Activated T-cell treated with anti-CD3 and anti-CD28 coated beads, Interleukin-2, amount 50 U/mL, for 4 hours (primary cell): ENCODE results near the gene NAALADL1. TPM values are rescaled to one million over a fixed set of nuclear protein-coding genes. Genes with fewer than 3 reads are reported as not detected.

Source experiments
- ATAC-seq, 2 donors: fragments of 200-7000 bp; cut with Tn5 transposase; one replicate each; pipeline ENCODE4 v1.10.0; 2021
- DNase-seq: peaks from one replicate; pipeline ENCODE4 v3.0.0-alpha.2; 2020
- H3K27me3 Mint-ChIP-seq: one replicate; pipeline ENCODE4 v1.8.0; 2021; ENCODE audit warnings: low read depth, mixed read lengths
- H3K36me3 Mint-ChIP-seq: one replicate; pipeline ENCODE4 v1.8.0; 2022; ENCODE audit warnings: mixed read lengths; ENCODE audit not compliant: insufficient read depth
- H3K4me1 Mint-ChIP-seq: one replicate; pipeline ENCODE4 v1.8.0; 2021; ENCODE audit warnings: low read depth, mixed read lengths
- H3K4me3 Mint-ChIP-seq: one replicate; pipeline ENCODE4 v1.8.0; 2021; ENCODE audit warnings: mild to moderate bottlenecking, moderate library complexity, mixed read lengths
- H3K9me3 Mint-ChIP-seq: one replicate; pipeline ENCODE4 v1.8.0; 2021; ENCODE audit warnings: mixed read lengths
- total RNA-seq, 3 donors: library from RNA; stranded (reverse); gene quantifications; one replicate each; pipeline ENCODE4 v1.2.1, GENCODE V29; 2021

Gene NAALADL1
- total RNA-seq, 3 donors from 2014 or later: 5.4 to 8.2 (median 7.7) TPM

GRCh38 chr11:64999478-64999877 lies 58.9 kb downstream of the NAALADL1 start:
- Mint-ChIP-seq H3K4me1 (peaks cover 14% of the 10 kb centered on the region), H3K36me3 (no peaks in the 10 kb centered on the region), H3K9me3 (no peaks in the 10 kb centered on the region), H3K27me3 (no peaks in the 10 kb centered on the region), H3K4me3 (no peak overlapping the region)
- DNase-seq: no peak
- ATAC-seq: no peak

DNA sequence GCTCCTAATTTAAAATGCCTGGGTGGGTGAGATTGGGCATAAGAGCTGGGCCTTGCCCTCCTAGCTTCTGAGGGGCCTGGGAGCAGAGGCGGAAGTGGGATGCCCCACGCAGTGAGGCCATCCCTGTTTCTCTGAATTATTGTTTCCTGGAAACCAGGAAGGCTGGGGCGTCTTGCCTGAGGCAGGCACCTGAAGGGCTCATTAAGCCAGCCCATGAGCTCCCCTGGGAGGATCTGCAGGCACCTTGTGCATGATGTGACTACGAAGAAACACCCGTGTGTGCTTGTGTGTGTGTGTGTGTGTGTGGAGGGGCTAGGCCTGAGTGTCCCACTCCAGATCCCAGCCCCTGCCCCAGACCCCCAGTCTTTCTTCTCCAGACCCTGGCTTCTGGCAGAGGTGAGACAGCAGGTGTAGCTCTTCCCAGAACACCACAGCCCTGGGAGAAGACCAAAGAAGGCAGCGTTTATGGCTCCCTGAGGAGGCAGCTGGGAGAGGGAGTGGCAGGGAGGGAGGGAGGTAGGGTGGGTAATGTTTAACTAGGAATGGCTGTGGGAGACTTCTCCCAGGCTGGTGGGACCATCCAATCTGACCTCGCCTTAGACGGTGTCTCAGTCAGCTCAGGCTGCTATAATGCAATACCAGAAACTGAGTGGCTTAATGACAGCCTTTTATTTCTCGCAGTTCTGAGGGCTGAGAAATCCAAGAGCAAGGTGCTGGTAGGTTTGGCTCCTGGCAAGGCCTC lies 59.5 kb downstream of the NAALADL1 start:
- Mint-ChIP-seq H3K4me1 (peaks cover 14% of the 10 kb centered on the region), H3K27me3 (no peaks in the 10 kb centered on the region), H3K36me3 (no peaks in the 10 kb centered on the region), H3K9me3 (no peaks in the 10 kb centered on the region), H3K4me3 (no peak overlapping the region)
- DNase-seq (no peak), ATAC-seq (no peak)

DNA sequence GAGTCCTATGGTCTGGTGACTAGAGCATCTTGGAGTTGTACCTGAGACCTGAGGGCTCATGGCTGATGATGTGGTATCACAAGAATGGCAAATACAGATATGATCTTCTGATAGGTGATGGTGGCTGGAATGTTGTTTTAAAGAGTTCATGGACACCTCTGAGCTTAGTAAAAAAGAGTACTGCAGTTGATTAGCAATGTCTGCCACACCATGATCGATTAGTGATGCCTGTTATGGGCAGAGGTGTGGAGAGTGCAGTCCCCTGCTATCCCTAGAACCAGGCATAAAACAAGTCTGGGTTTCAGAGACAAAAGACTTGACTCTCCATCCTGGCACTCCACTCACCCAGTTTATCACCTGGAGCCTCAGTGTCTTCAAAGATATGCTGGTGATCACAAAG lies 60.2 kb downstream of the NAALADL1 start:
- DNase-seq: no peak
- H3K4me1 Mint-ChIP-seq: peaks cover 14% of the 10 kb centered on the region
- H3K4me3 Mint-ChIP-seq: no peak overlapping the region
- H3K36me3 Mint-ChIP-seq: no peaks in the 10 kb centered on the region
- H3K27me3 Mint-ChIP-seq: no peaks in the 10 kb centered on the region
- no peak for ATAC-seq
- no peaks in the 10 kb centered on the region for H3K9me3 Mint-ChIP-seq

DNA sequence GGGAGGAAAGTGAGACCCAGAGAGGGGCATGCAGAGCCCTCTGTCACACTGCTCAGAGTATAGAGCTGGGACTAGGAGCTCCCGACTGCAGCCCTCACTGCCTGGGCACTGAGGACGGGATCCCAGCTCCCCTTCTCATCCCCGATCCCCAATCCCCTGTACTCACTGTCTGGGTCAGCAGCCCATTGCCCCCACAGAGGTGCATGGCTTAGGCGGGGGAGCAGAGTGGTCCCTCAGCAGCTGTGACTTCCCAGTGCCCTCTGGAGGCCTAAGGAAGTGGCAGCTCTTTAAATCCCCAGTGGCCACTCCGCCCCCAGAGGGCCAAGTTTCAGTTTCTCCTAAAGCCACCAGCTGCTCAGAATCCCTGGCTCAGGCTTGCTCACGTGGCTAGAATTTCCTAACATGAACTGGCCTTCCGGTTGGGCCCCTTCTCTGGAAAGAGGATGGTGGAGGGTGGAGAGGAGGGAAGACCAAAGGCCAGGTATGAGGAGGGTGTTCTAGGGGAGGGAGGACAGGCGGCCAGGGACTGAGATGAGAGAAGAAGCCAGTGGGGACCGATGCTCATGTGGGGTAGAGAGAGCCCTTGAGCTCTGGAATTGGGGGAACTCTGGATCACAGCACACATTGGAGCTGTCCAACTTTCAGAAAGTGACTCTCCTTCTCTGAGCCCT lies 61.5 kb downstream of the NAALADL1 start, which contains the start of gene BATF2:
TSS of gene BATF2 (minus strand) at position 262 of the 671 bp plus-strand sequence. CDS start at position 205, 57 bp downstream.
- no peak for ATAC-seq
- no peak within 1 kb of the TSS for H3K4me3 Mint-ChIP-seq
- no peaks in the 10 kb centered on the region for H3K27me3 Mint-ChIP-seq
- H3K4me1 Mint-ChIP-seq: peaks cover 14% of the 10 kb centered on the region
- H3K36me3 Mint-ChIP-seq: no peaks in the 10 kb centered on the region
- H3K9me3 Mint-ChIP-seq: no peaks in the 10 kb centered on the region
- no peak for DNase-seq

DNA sequence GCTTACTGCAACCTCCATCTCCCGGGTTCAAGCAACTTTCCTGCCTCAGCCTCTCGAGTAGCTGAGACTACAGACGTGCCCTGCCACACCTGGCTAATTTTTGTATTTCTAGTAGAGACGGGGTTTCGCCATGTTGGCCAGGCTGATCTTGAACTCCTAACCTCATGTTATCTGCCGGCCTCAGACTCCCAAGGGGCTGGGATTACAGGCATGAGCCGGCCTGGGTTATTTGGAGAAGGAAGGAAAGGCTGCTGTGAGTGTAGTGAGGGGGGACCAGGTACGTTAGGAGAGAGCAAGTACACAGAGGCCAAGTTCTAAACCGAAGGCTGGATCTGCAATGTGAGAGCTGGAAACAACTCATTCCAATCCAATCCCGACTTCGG lies 62.0 kb downstream of the NAALADL1 start:
- DNase-seq: no peak
- Mint-ChIP-seq H3K4me1 (peaks cover 14% of the 10 kb centered on the region), H3K4me3 (no peak overlapping the region), H3K27me3 (no peaks in the 10 kb centered on the region), H3K36me3 (no peaks in the 10 kb centered on the region), H3K9me3 (no peaks in the 10 kb centered on the region)
- no peak for ATAC-seq

Other genes starting within 250 kb of the NAALADL1 start
- 10 to 100 TPM; 50.7 to 61.2 (median 53.6) TPM for gene MEN1, start 248.0 kb downstream of the NAALADL1 start, total RNA-seq
- under 1 TPM; 0.13 to 0.33 (median 0.18) TPM for gene CDC42BPG, start 213.9 kb downstream of the NAALADL1 start, total RNA-seq
- 100 to 1,000 TPM in 2 of 3 donors, 10 to 100 TPM in 1; 86.3 to 121 (median 108) TPM for gene EHD1, start 179.9 kb downstream of the NAALADL1 start, total RNA-seq
- gene ATG2A, start 141.3 kb downstream of the NAALADL1 start, total RNA-seq: 10 to 100 TPM; 20.6 to 24.1 (median 21.7) TPM
- gene PPP2R5B, start 133.9 kb downstream of the NAALADL1 start, total RNA-seq: 1 to 10 TPM; 6.9 to 8.2 (median 7.9) TPM
- gene GPHA2, start 122.7 kb downstream of the NAALADL1 start, total RNA-seq: not detected
- not detected for gene MAJIN, start 86.4 kb downstream of the NAALADL1 start, total RNA-seq
- under 1 TPM in 1 of 3 donors, not detected in 2; 0.33 TPM for gene BATF2, start 61.6 kb downstream of the NAALADL1 start, total RNA-seq
- 100 to 1,000 TPM in 2 of 3 donors, 10 to 100 TPM in 1; 84.9 to 104 (median 104) TPM for gene ARL2, start 44.4 kb downstream of the NAALADL1 start, total RNA-seq
- 10 to 100 TPM; 11.5 to 13.5 (median 12.5) TPM for gene SNX15, start 31.1 kb downstream of the NAALADL1 start, total RNA-seq
- gene SAC3D1, start 17.3 kb downstream of the NAALADL1 start, total RNA-seq: 10 to 100 TPM; 12.5 to 19.1 (median 15.2) TPM
- 10 to 100 TPM; 26.4 to 37.1 (median 35.1) TPM for gene CDCA5, start 25.5 kb upstream of the NAALADL1 start, total RNA-seq
- 10 to 100 TPM; 36.5 to 37.1 (median 36.6) TPM for gene ZFPL1, start 25.7 kb upstream of the NAALADL1 start, total RNA-seq
- gene VPS51, start 37.7 kb upstream of the NAALADL1 start, total RNA-seq: 100 to 1,000 TPM; 161 to 165 (median 161) TPM
- 10 to 100 TPM; 18.4 to 19.4 (median 18.7) TPM for gene TM7SF2, start 53.3 kb upstream of the NAALADL1 start, total RNA-seq
- gene ZNHIT2, start 59.1 kb upstream of the NAALADL1 start, total RNA-seq: 10 to 100 TPM; 25.9 to 28.1 (median 26.2) TPM
- gene FAU, start 63.6 kb upstream of the NAALADL1 start, total RNA-seq: 1,000 to 10,000 TPM; 1,673 to 1,831 (median 1,724) TPM
- 100 to 1,000 TPM; 102 to 110 (median 104) TPM for gene MRPL49, start 63.8 kb upstream of the NAALADL1 start, total RNA-seq
- 10 to 100 TPM; 36.8 to 51.5 (median 47.2) TPM for gene SYVN1, start 76.0 kb upstream of the NAALADL1 start, total RNA-seq
- not detected for gene SPDYC, start 111.7 kb upstream of the NAALADL1 start, total RNA-seq
- 10 to 100 TPM; 65.5 to 86.2 (median 81.9) TPM for gene CAPN1, start 123.4 kb upstream of the NAALADL1 start, total RNA-seq
- 10 to 100 TPM; 49.2 to 64.7 (median 57.6) TPM for gene POLA2, start 203.4 kb upstream of the NAALADL1 start, total RNA-seq